IMR-90 (cell line): ENCODE measurements around the gene ARL10. TPM values are rescaled to one million over a fixed set of nuclear protein-coding genes. Genes with fewer than 3 reads are reported as not detected.

ENCODE experiments used
- ATAC-seq: fragments of 200-7000 bp; cut with Tn5 transposase; 2 replicates; pipeline ENCODE4 v1.9.1; 2020; ENCODE audit warnings: low read depth, mild to moderate bottlenecking, moderate library complexity
- BruUV-seq: library from RNA; stranded (reverse); fragments of 400-500 nt; replicated peaks from 2 replicates; lab custom pipeline; 2021; lab: Mats Ljungman, UMichigan
- CTCF ChIA-PET: fragments of 300-600 bp; formaldehyde crosslinking; extraction: SDS; loops from one replicate; lab custom pipeline; 2021; ENCODE audit warnings: antibody characterized with exemption; lab: Yijun Ruan, JAX
- POLR2A ChIA-PET: fragments of 300-600 bp; sonication (Branson Sonifier 250); formaldehyde crosslinking; loops from one replicate; lab custom pipeline; 2022; ENCODE audit warnings: antibody characterized with exemption; ENCODE audit not compliant: unreplicated experiment; lab: Charles Lee
- DNase-seq: peaks from one replicate; pipeline ENCODE4 v3.0.0; 2013
- H2AFZ ChIP-seq: replicated peaks from 2 replicates; pipeline ENCODE3; 2013; ENCODE audit warnings: low read length, mild to moderate bottlenecking; ENCODE audit not compliant: poor library complexity
- H2AK5ac ChIP-seq: 2 replicates; pipeline ENCODE4 v1.6.1; 2013; ENCODE audit warnings: low read depth, low read length, inconsistent platforms
- H2AK9ac ChIP-seq: replicated peaks from 2 replicates; pipeline ENCODE3; 2013; ENCODE audit warnings: mild to moderate bottlenecking, low read depth, low read length, moderate library complexity; ENCODE audit not compliant: poor library complexity
- H2BK120ac ChIP-seq: 2 replicates; pipeline ENCODE4 v1.6.1; 2013; ENCODE audit warnings: low read depth, low read length, inconsistent platforms
- H2BK15ac ChIP-seq: 3 replicates; pipeline ENCODE4 v1.6.1; 2013; ENCODE audit warnings: low read depth, low read length, inconsistent platforms
- H2BK20ac ChIP-seq: 2 replicates; pipeline ENCODE4 v1.6.1; 2013; ENCODE audit warnings: low read depth, mild to moderate bottlenecking, inconsistent platforms, low read length, moderate library complexity
- H2BK5ac ChIP-seq: 2 replicates; pipeline ENCODE4 v1.6.1; 2013; ENCODE audit warnings: mild to moderate bottlenecking, low read depth, low read length, inconsistent platforms; ENCODE audit not compliant: poor library complexity, severe bottlenecking
- H3K14ac ChIP-seq: replicated peaks from 2 replicates; pipeline ENCODE4 v1.6.1; 2013; ENCODE audit warnings: low read depth, low read length, inconsistent platforms
- H3K18ac ChIP-seq: 2 replicates; pipeline ENCODE4 v1.6.1; 2013; ENCODE audit warnings: low read depth, low read length, control low read depth
- H3K23ac ChIP-seq: 2 replicates; pipeline ENCODE4 v1.6.1; 2013; ENCODE audit warnings: low read depth, low read length, inconsistent platforms
- H3K27ac ChIP-seq: 2 replicates; pipeline ENCODE4 v1.5.1; 2013; ENCODE audit warnings: mild to moderate bottlenecking, control low read depth, low read length; ENCODE audit not compliant: insufficient read depth
- H3K27me3 ChIP-seq: 2 replicates; pipeline ENCODE4 v1.6.1; 2013; ENCODE audit warnings: low read length; ENCODE audit not compliant: control insufficient read depth, insufficient read depth
- H3K36me3 ChIP-seq: 2 replicates; pipeline ENCODE4 v1.6.1; 2013; ENCODE audit warnings: low read length, mixed read lengths; ENCODE audit not compliant: control insufficient read depth, insufficient read depth
- H3K4ac ChIP-seq: 2 replicates; pipeline ENCODE4 v1.6.1; 2013; ENCODE audit warnings: low read depth, low read length, inconsistent platforms
- H3K4me1 ChIP-seq: 2 replicates; pipeline ENCODE4 v1.6.1; 2013; ENCODE audit warnings: low read length, mixed read lengths; ENCODE audit not compliant: control insufficient read depth, insufficient read depth
- H3K4me2 ChIP-seq: 2 replicates; pipeline ENCODE4 v1.6.1; 2013; ENCODE audit warnings: low read depth, mild to moderate bottlenecking, control low read depth, low read length, moderate library complexity
- H3K4me3 ChIP-seq: 2 replicates; pipeline ENCODE4 v1.5.1; 2013; ENCODE audit warnings: low read depth, mild to moderate bottlenecking, control low read depth, low read length, moderate library complexity; ENCODE audit not compliant: insufficient read depth
- H3K56ac ChIP-seq: 2 replicates; pipeline ENCODE4 v1.6.1; 2013; ENCODE audit warnings: low read length, inconsistent platforms; ENCODE audit not compliant: insufficient read depth; ENCODE audit errors: extremely low read depth
- H3K79me1 ChIP-seq, 2 experiments: 2 replicates each; pipeline ENCODE4 v1.6.1; 2013; ENCODE audit warnings: low read length in 2 of 2, inconsistent platforms in 1 of 2, low read depth in 1 of 2
- H3K9ac ChIP-seq: 2 replicates; pipeline ENCODE4 v1.6.1; 2013; ENCODE audit warnings: low read depth, low read length, control low read depth
- H3K9me1 ChIP-seq: 2 replicates; pipeline ENCODE4 v1.6.1; 2013; ENCODE audit warnings: low read length, inconsistent platforms; ENCODE audit not compliant: insufficient read depth
- H3K9me3 ChIP-seq: 2 replicates; pipeline ENCODE4 v1.6.1; 2013; ENCODE audit warnings: low read length; ENCODE audit not compliant: control insufficient read depth, insufficient read depth
- H4K20me1 ChIP-seq: 2 replicates; pipeline ENCODE4 v1.6.1; 2013; ENCODE audit warnings: low read length, inconsistent platforms; ENCODE audit not compliant: insufficient read depth
- H4K5ac ChIP-seq: 2 replicates; pipeline ENCODE4 v1.6.1; 2013; ENCODE audit warnings: mild to moderate bottlenecking, low read depth, low read length, control low read depth
- H4K8ac ChIP-seq, 2 experiments: 2 replicates each; pipeline ENCODE4 v1.6.1; 2013; ENCODE audit warnings: low read depth in 2 of 2, low read length in 2 of 2, control low read depth in 1 of 2, inconsistent platforms in 1 of 2
- H4K91ac ChIP-seq: 2 replicates; pipeline ENCODE4 v1.6.1; 2013; ENCODE audit warnings: low read depth, low read length, inconsistent platforms; ENCODE audit not compliant: insufficient read depth
- BHLHE40 ChIP-seq: fragments of 150-350 bp; IDR thresholded peaks from 2 replicates; pipeline ENCODE4 v1.6.1; 2016; ENCODE audit warnings: mild to moderate bottlenecking, low read depth, low read length
- CHD1 ChIP-seq: IDR thresholded peaks from 2 replicates; pipeline ENCODE4 v1.6.1; 2012; ENCODE audit warnings: low read depth, low read length, improper control_type of control experiment
- ELK1 ChIP-seq: fragments of 150-350 bp; IDR thresholded peaks from 2 replicates; pipeline ENCODE4 v1.6.1; 2016; ENCODE audit warnings: low read depth, mild to moderate bottlenecking, low read length, moderate library complexity, borderline replicate concordance
- FOS ChIP-seq: fragments of 150-350 bp; IDR thresholded peaks from 2 replicates; pipeline ENCODE4 v1.6.1; 2016; ENCODE audit warnings: low read depth, low read length
- MAZ ChIP-seq: IDR thresholded peaks from 2 replicates; pipeline ENCODE4 v1.6.1; 2012; ENCODE audit warnings: low read depth, mild to moderate bottlenecking, low read length, improper control_type of control experiment, moderate library complexity, borderline replicate concordance
- MXI1 ChIP-seq: IDR thresholded peaks from 2 replicates; pipeline ENCODE4 v1.6.1; 2012; ENCODE audit warnings: low read depth, mild to moderate bottlenecking, low read length, moderate library complexity, borderline replicate concordance
- RAD21 ChIP-seq: IDR thresholded peaks from 2 replicates; pipeline ENCODE4 v1.6.1; 2012; ENCODE audit warnings: low read length, improper control_type of control experiment
- RCOR1 ChIP-seq: IDR thresholded peaks from 2 replicates; pipeline ENCODE4 v1.6.1; 2012; ENCODE audit warnings: mild to moderate bottlenecking, low read length, improper control_type of control experiment; ENCODE audit not compliant: insufficient replicate concordance
- RFX5 ChIP-seq: IDR thresholded peaks from 2 replicates; pipeline ENCODE4 v1.8.0; 2012; ENCODE audit warnings: low read depth, mild to moderate bottlenecking, low read length, moderate library complexity
- WGBS, 2 experiments: methylation state at CpG; one replicate each; pipeline versions ENCODE4 v1.1.5 to v1.1.7; 2013; ENCODE audit warnings: missing lambda C conversion rate in 2 of 2; ENCODE audit not compliant: insufficient read length in 1 of 2; ENCODE audit errors: extremely low coverage in 2 of 2; 5-methylcytosine and 5-hydroxymethylcytosine counted together
- dilution Hi-C: fragments of 300-500 bp; cut with HindIII; formaldehyde crosslinking; loops from one replicate; pipeline ENCODE4 v1.14.3; 2018; ENCODE audit warnings: low sequenced_read_pairs; ENCODE audit not compliant: unreplicated experiment
- in situ Hi-C: fragments of 300-500 bp; cut with MboI; formaldehyde crosslinking; loops from 3 replicates; pipeline ENCODE4 v1.14.3; 2019; ENCODE audit warnings: low sequenced_read_pairs, inconsistent platforms, mixed read lengths
- intact Hi-C: fragments of 100-400 bp; cut with micrococcal nuclease; formaldehyde crosslinking; loops from 2 replicates; pipeline ENCODE4 v1.10.0; 2022
- polyA plus RNA-seq, 3 experiments: library from polyadenylated mRNA; depleted of rRNA; stranded (reverse); fragments of >200 nt; gene quantifications; 2 replicates each; pipeline ENCODE4 v1.2.3, GENCODE V29; 2012; ENCODE audit warnings: low replicate concordance in 1 of 3
- total RNA-seq: library from RNA; depleted of rRNA; stranded (reverse); fragments of >200 nt; gene quantifications from 2 replicates; pipeline ENCODE4 v1.2.3, GENCODE V29; 2012
- TF ChIP-seq, protein P1 (sequence below): conservative IDR thresholded peaks from 2 replicates; pipeline ENCODE4 v1.5.1; 2012; ENCODE audit warnings: mild to moderate bottlenecking, low read depth, low read length, improper control_type of control experiment

ARL10 gene
- total and polyA plus RNA-seq, 2 of the 4 experiments (the other 2 are of a cell fraction), result 3.6 to 6.0 TPM

DNA sequence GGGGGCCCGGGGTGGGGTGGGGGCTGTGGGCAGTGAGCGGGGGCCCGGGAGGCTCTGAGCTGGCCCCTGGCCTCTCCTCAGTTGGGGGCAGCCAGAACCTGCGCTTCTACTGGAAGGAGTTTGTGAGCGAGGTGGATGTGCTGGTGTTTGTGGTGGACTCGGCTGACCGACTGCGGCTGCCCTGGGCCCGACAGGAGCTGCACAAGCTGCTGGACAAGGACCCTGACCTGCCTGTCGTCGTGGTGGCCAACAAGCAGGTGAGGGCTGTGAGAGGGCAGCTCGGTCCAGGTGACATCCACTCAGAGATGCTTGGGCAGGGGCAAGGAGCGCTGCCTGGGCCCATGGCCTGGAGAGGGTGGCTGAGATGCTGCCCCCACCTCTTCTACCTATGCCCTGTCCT lies 3.4 kb downstream of the ARL10 start (continued):
- TF ChIP-seq, protein P1, sequence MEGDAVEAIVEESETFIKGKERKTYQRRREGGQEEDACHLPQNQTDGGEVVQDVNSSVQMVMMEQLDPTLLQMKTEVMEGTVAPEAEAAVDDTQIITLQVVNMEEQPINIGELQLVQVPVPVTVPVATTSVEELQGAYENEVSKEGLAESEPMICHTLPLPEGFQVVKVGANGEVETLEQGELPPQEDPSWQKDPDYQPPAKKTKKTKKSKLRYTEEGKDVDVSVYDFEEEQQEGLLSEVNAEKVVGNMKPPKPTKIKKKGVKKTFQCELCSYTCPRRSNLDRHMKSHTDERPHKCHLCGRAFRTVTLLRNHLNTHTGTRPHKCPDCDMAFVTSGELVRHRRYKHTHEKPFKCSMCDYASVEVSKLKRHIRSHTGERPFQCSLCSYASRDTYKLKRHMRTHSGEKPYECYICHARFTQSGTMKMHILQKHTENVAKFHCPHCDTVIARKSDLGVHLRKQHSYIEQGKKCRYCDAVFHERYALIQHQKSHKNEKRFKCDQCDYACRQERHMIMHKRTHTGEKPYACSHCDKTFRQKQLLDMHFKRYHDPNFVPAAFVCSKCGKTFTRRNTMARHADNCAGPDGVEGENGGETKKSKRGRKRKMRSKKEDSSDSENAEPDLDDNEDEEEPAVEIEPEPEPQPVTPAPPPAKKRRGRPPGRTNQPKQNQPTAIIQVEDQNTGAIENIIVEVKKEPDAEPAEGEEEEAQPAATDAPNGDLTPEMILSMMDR, result no peak
- TF ChIP-seq MAZ (no peak), FOS (no peak)

DNA sequence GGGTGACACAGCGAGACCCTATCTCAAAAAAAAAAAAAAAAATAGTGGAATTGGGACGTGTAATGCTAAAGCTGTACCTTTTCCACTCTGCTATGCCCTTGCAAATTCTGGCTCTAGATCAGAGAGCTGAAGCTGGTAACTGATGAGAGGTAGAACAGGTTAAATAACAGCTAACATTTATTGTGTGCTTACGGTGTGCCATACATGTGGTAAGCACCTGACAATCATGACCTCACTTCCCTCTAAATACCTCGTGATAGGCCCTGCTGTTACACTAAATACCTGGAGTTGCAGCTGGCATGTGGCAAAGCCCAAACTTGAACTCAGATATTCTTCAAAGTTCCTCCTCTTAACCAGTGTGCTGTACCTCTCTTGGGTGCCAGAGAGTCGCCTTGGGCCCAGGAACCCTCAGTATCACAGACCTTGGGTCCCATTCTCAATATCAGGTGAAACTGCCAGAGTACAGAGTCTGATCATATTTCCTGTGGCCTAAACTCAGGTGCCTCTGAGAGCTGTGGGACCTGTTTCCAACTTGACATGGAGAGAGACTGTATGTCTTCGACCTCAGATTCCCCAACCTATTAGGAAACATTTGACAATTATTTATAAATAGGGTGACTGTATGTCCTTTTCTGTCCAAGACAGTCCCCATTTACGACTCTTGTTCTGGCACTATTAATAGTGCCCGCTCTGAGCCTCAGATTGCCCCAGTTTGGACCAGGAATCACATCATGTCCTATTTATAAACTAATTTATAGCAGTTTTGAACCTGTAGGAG lies 4.8 kb downstream of the ARL10 start:
- H2BK120ac ChIP-seq, result no peak overlapping the region
- in situ Hi-C loops, result no loop called here
- CTCF ChIA-PET, result no interaction called here

More for the DNA sequence above, 4.8 kb downstream of the ARL10 start:
- DNase-seq (no peak), ATAC-seq (no peak)
- no peaks in the 10 kb centered on the region for H3K27me3 ChIP-seq
- H3K9me1 ChIP-seq, result peaks cover 4% of the 10 kb centered on the region; the same call in 1 of the 2 replicates
- no peak overlapping the region for H2AFZ ChIP-seq
- peaks cover 11 to 13% of the 10 kb centered on the region in 2 experiments for H3K79me1 ChIP-seq
- no peak overlapping the region for H3K27ac ChIP-seq
- H2BK5ac ChIP-seq, result no peak overlapping the region
- dilution Hi-C loops (no loop called here), intact Hi-C loops (no loop called here)
- peaks cover 35% of the 10 kb centered on the region for H3K36me3 ChIP-seq
- H3K56ac ChIP-seq, result no peak overlapping the region
- H2BK15ac ChIP-seq, result no peak overlapping the region
- H3K18ac ChIP-seq, result no peak overlapping the region
- H3K4ac ChIP-seq, result no peak overlapping the region
- no peak overlapping the region for H4K5ac ChIP-seq
- H3K4me1 ChIP-seq, result peaks cover 3% of the 10 kb centered on the region; the same call in 1 of the 2 replicates
- no peak overlapping the region for H3K4me3 ChIP-seq
- no peak overlapping the region for H4K8ac ChIP-seq
- no peak overlapping the region for H3K23ac ChIP-seq
- no peak overlapping the region for H2AK5ac ChIP-seq
- no peak overlapping the region for H2AK9ac ChIP-seq
- H3K14ac ChIP-seq, result no peak overlapping the region
- no peaks in the 10 kb centered on the region for H3K9me3 ChIP-seq
- POLR2A ChIA-PET, result no interaction called here
- 100% methylated on average over 1 of the region's 8 CpGs; no CpG with 5 or more reads in 1 of the 2 experiments for WGBS, 2 experiments
- no TSS peak for BruUV-seq
- H3K4me2 ChIP-seq, result no peak overlapping the region
- H4K20me1 ChIP-seq, result no peaks in the 10 kb centered on the region
- TF ChIP-seq, protein P1, result no peak
- TF ChIP-seq CHD1, result no peak
- TF ChIP-seq ELK1, result no peak
- TF ChIP-seq MXI1, result no peak
- no peak for TF ChIP-seq BHLHE40
- no peak for TF ChIP-seq RFX5
- no peak for TF ChIP-seq RCOR1
- TF ChIP-seq RAD21, result no peak
- H4K91ac ChIP-seq, result no peak overlapping the region
- H2BK20ac ChIP-seq, result no peak overlapping the region
- H3K9ac ChIP-seq, result no peak overlapping the region
